OCI-LY1 (cell line): Measurements from ENCODE around the gene RIN3.

Experiments
- H2AFZ ChIP-seq: fragments of 200-600 bp; sonication (generic), shearing (Covaris generic); 2 replicates; pipeline ENCODE4 v1.6.0; 2014; ENCODE audit warnings: antibody characterized with exemption, mild to moderate bottlenecking, low read length
- H3F3A ChIP-seq: fragments of 200-600 bp; sonication (generic), shearing (Covaris generic); 2 replicates; pipeline ENCODE4 v1.6.0; 2014; ENCODE audit warnings: mild to moderate bottlenecking, antibody characterized with exemption, low read length, moderate library complexity; ENCODE audit not compliant: insufficient read depth
- H3K27ac ChIP-seq: fragments of 200-600 bp; sonication (generic); 2 replicates; pipeline ENCODE4 v1.5.1; 2014; ENCODE audit warnings: low read length, mixed run types, mild to moderate bottlenecking, low read depth; ENCODE audit not compliant: poor library complexity, severe bottlenecking
- H3K27me3 ChIP-seq: fragments of 200-600 bp; sonication (generic); 2 replicates; pipeline ENCODE4 v1.6.0; 2014; ENCODE audit warnings: antibody characterized with exemption, mild to moderate bottlenecking, low read length, moderate library complexity; ENCODE audit not compliant: insufficient read depth
- H3K36me3 ChIP-seq: fragments of 200-600 bp; sonication (generic); 2 replicates; pipeline ENCODE4 v1.6.1; 2014; ENCODE audit warnings: mild to moderate bottlenecking, antibody characterized with exemption, low read length, moderate library complexity, mixed read lengths; ENCODE audit not compliant: insufficient read depth
- H3K4me1 ChIP-seq: fragments of 200-600 bp; sonication (generic); 2 replicates; pipeline ENCODE4 v1.5.1; 2014; ENCODE audit warnings: mild to moderate bottlenecking, low read length, moderate library complexity; ENCODE audit not compliant: insufficient read depth, severe bottlenecking
- H3K4me2 ChIP-seq: fragments of 200-600 bp; sonication (generic), shearing (Covaris generic); 2 replicates; pipeline ENCODE4 v1.6.1; 2014; ENCODE audit warnings: low read length
- H3K4me3 ChIP-seq: fragments of 200-600 bp; sonication (generic); 2 replicates; pipeline ENCODE4 v1.5.1; 2014; ENCODE audit warnings: low read length, low read depth, mild to moderate bottlenecking, mixed read lengths; ENCODE audit not compliant: poor library complexity, severe bottlenecking
- H3K79me2 ChIP-seq: fragments of 200-600 bp; shearing (Covaris generic); 2 replicates; pipeline ENCODE4 v1.6.1; 2016; ENCODE audit warnings: mixed run types, low read length, mixed read lengths; ENCODE audit not compliant: insufficient read depth
- H3K9ac ChIP-seq: fragments of 200-600 bp; sonication (generic), shearing (Covaris generic); 2 replicates; pipeline ENCODE4 v1.6.1; 2014; ENCODE audit warnings: mild to moderate bottlenecking, low read length, mixed read lengths
- H3K9me2 ChIP-seq: fragments of 200-600 bp; sonication (generic), shearing (Covaris generic); 2 replicates; pipeline ENCODE4 v1.6.1; 2014; ENCODE audit warnings: low read depth, mild to moderate bottlenecking, low read length, mixed read lengths
- H3K9me3 ChIP-seq: fragments of 200-600 bp; shearing (Covaris generic); 2 replicates; pipeline ENCODE4 v1.6.1; 2014; ENCODE audit warnings: low read length, mixed read lengths
- H4K20me1 ChIP-seq: fragments of 200-600 bp; sonication (generic), shearing (Covaris generic); 2 replicates; pipeline ENCODE4 v1.6.0; 2016; ENCODE audit warnings: mild to moderate bottlenecking, low read length; ENCODE audit not compliant: insufficient read depth
- CTCF ChIP-seq: fragments of 200-600 bp; sonication (generic), shearing (Covaris generic); IDR thresholded peaks from 2 replicates; pipeline ENCODE4 v1.5.1; 2017; ENCODE audit warnings: mild to moderate bottlenecking, antibody characterized with exemption, low read length, moderate library complexity, mixed read lengths
- EZH2 ChIP-seq: fragments of 200-600 bp; sonication (generic), shearing (Covaris generic); IDR thresholded peaks from 2 replicates; pipeline ENCODE4 v1.8.0; 2017; ENCODE audit warnings: borderline replicate concordance, mixed run types, mild to moderate bottlenecking, antibody characterized with exemption, low read length, moderate library complexity, mixed read lengths

The RIN3 gene

GRCh38 chr14:92656306-92657081 is 142.9 kb downstream of the RIN3 start:
- Histone ChIP-seq H3K9me3 (no peaks in the 10 kb centered on the region), H2AFZ (no peak overlapping the region), H4K20me1 (no peaks in the 10 kb centered on the region), H3K27ac (no peak overlapping the region), H3K9ac (no peak overlapping the region), H3K79me2 (no peaks in the 10 kb centered on the region), H3K9me2 (no peaks in the 10 kb centered on the region), H3K36me3 (no peaks in the 10 kb centered on the region), H3K27me3 (no peaks in the 10 kb centered on the region), H3K4me1 (no peaks in the 10 kb centered on the region), H3K4me2 (no peak overlapping the region), H3K4me3 (no peak overlapping the region), H3F3A (no peaks in the 10 kb centered on the region)
- no peak for TF ChIP-seq EZH2
- TF ChIP-seq CTCF = no peak

DNA sequence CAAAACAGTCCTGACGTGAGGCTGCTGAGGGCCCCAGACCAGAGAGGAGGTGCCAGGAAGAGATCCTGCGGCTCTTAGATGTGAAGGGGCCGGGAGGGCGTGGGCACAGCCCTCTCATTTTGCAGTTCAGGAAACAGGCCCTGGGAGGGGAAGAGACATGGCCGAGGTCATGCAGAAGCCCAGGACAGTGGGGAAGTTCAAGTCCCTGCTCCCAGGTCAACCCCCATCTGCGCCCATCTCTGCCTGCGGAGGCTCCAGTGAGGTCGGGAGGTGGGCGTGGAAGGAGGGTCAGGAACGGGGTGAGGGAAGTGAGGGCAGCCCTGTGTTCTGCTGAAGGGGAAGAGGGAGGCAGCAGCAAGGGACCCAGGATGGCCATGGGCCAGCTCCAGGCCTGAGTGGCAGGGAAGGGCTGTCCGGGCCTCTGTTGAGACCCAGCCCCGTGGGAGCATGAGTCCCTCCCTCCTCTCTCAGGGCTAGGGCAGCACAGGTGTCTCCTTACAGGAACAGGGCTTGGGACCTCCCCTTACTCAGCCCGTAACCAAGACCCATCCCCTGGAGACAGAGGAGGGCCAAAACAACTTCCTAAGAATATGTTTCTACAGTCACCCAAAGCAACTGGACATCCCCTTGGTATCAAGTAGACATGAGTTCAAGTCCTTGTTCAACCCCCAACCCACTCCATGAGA is 144.0 kb downstream of the RIN3 start:
- no peaks in the 10 kb centered on the region for H3K79me2 ChIP-seq
- no peaks in the 10 kb centered on the region for H3K9me3 ChIP-seq
- no peak overlapping the region for H3K4me2 ChIP-seq
- H4K20me1 ChIP-seq = no peaks in the 10 kb centered on the region
- no peaks in the 10 kb centered on the region for H3K9me2 ChIP-seq
- no peak overlapping the region for H3K27ac ChIP-seq
- H3F3A ChIP-seq = no peaks in the 10 kb centered on the region
- H2AFZ ChIP-seq = no peak overlapping the region
- H3K27me3 ChIP-seq = no peaks in the 10 kb centered on the region
- no peak overlapping the region for H3K9ac ChIP-seq
- no peaks in the 10 kb centered on the region for H3K4me1 ChIP-seq
- H3K36me3 ChIP-seq = no peaks in the 10 kb centered on the region
- H3K4me3 ChIP-seq = no peak overlapping the region
- TF ChIP-seq EZH2 = no peak
- no peak for TF ChIP-seq CTCF

- Histone ChIP-seq H3K27ac (no peak overlapping the region), H3K4me2 (no peak overlapping the region), H2AFZ (no peak overlapping the region), H4K20me1 (no peaks in the 10 kb centered on the region), H3K4me1 (no peaks in the 10 kb centered on the region), H3K79me2 (no peaks in the 10 kb centered on the region), H3F3A (no peaks in the 10 kb centered on the region), H3K36me3 (no peaks in the 10 kb centered on the region), H3K27me3 (no peaks in the 10 kb centered on the region), H3K9ac (no peak overlapping the region), H3K9me3 (no peaks in the 10 kb centered on the region), H3K9me2 (no peaks in the 10 kb centered on the region), H3K4me3 (no peak overlapping the region)
- TF ChIP-seq EZH2 (no peak), CTCF (no peak)
Observed at GRCh38 chr14:92658160-92658559, 144.6 kb downstream of the RIN3 start.
